Measurements from ENCODE around the gene SLC35F4.

- TF ChIP-seq CTCF (conservative IDR thresholded peaks at IDR 0.05; ENCODE audit: low read depth, low read length) (no peak), POLR2A (IDR thresholded peaks at IDR 0.05; ENCODE audit: low read depth, low read length) (no peak), USF2 (IDR thresholded peaks at IDR 0.05; ENCODE audit: low read depth, low read length) (no peak), CEBPB (IDR thresholded peaks at IDR 0.05; ENCODE audit: low read depth, low read length) (no peak)
Measured at GRCh38 chr14:57823015-57823660, 42.8 kb downstream of the SLC35F4 start.
